Pancreas (tissue), 10 donors: ENCODE results near the gene INSC. TPM values are rescaled to one million over a fixed set of nuclear protein-coding genes. Genes with fewer than 3 reads are reported as not detected.

ENCODE experiments used
- ATAC-seq, 4 donors: fragments of 200-7000 bp; cut with Tn5 transposase; one replicate each; pipeline versions ENCODE4 v1.8.0 to v1.9.1; 2020; ENCODE audit warnings: mild to moderate bottlenecking in 4 of 4, moderate library complexity in 4 of 4
- DNase-seq, 6 donors: peaks; one replicate each; pipeline ENCODE4 v3.0.0-alpha.2; 2020
- FAIRE-seq: peaks from 2 replicates; lab custom pipeline; 2012; peaks lifted over from hg19 to GRCh38; lab: Jason Lieb, UNC
- H3K27ac ChIP-seq, 4 donors: fragments of 200-600 bp; sonication (generic); 1 replicate in 3 of 4; 2 replicates in 1 of 4; pipeline versions ENCODE4 v1.5.0 to v1.8.0; 2020
- H3K27me3 ChIP-seq, 4 donors: fragments of 200-600 bp; one replicate each; pipeline ENCODE4 v1.8.0; 2021
- H3K36me3 ChIP-seq, 3 donors: fragments of 200-600 bp; sonication (generic) in 1 of 3; one replicate each; pipeline versions ENCODE4 v1.5.0 to v1.8.0; 2020 to 2021
- H3K4me1 ChIP-seq, 3 donors: fragments of 200-600 bp; one replicate each; pipeline ENCODE4 v1.8.0; 2021
- H3K4me3 ChIP-seq, 4 donors: fragments of 200-600 bp; sonication (generic) in 2 of 4; one replicate each; pipeline versions ENCODE4 v1.5.0 to v1.8.0; 2020 to 2021
- H3K9me3 ChIP-seq, 4 donors: fragments of 200-600 bp; one replicate each; pipeline ENCODE4 v1.8.0; 2021
- CTCF ChIP-seq, 4 donors: fragments of 200-600 bp; sonication (generic) in 3 of 4; IDR thresholded peaks; one replicate each; pipeline versions ENCODE4 v1.5.0 to v1.8.0; 2021; ENCODE audit warnings: antibody characterized with exemption in 4 of 4
- WGBS, 2 donors: extraction: QIAGEN DNeasy Blood & Tissue Kit; methylation state at CpG; one replicate each; pipeline ENCODE4 v1.1.7; 2013; 5-methylcytosine and 5-hydroxymethylcytosine counted together
- intact Hi-C, 3 donors: fragments of 100-400 bp; cut with DNase I; formaldehyde crosslinking; loops; one replicate each; pipeline versions ENCODE4 v1.11.1 to v1.14.2; 2022
- polyA plus RNA-seq, 2 donors: library from polyadenylated mRNA; stranded (reverse); fragments of 200-250 nt; gene quantifications; one replicate each; pipeline ENCODE4 v1.2.3, GENCODE V29; 2013
- total RNA-seq, 6 donors: library from RNA; stranded (reverse); fragmentation: NEBNext Ultra II Directional in 4 of 6; extraction: Animal tissue kit (Norgen Biotek cat#: 25700) in 4 of 6; gene quantifications; one replicate each; pipeline versions ENCODE4 v1.2.1 to v1.2.4, GENCODE V29; 2021 to 2023
- donor health status: healthy with polysubstance abuse.
- donor health status: DM: no; HTN: no; CAD: no; lungs with moderate emphysema.
- donor health status: DM: no; HTN: no; CAD: no.
- donor health status: control.
- donor health status: control.
- donor health status: Bipolar disorder and iron deficiency.
- donor health status: DM: yes; HTN: yes; CAD: no.
- donor health status: DM: no; HTN: no; CAD: no.
- donor health status: DM: no; HTN: no; CAD: no.
- donor health status: DM: yes; HTN: yes; CAD: no.

Gene INSC
- total and polyA plus RNA-seq, 8 donors, result 0.50 to 1.6 (median 0.57) TPM

- ATAC-seq, result no peak
- Histone ChIP-seq H3K4me1 (peaks cover 0 to 3% (median 0%) of the 10 kb centered on the region in 3 donors), H3K27me3 (no peaks in the 10 kb centered on the region), H3K27ac (no peak overlapping the region), H3K9me3 (no peaks in the 10 kb centered on the region), H3K4me3 (no peak overlapping the region), H3K36me3 (no peaks in the 10 kb centered on the region)
- WGBS, 2 donors, result 87 to 91% methylated on average over 10 of the region's 10 CpGs
- peak in 1 of 6 donors; percentile 32 for DNase-seq
- intact Hi-C loops, result no loop called here
- no peak for FAIRE-seq
- no peak for TF ChIP-seq CTCF (IDR thresholded peaks at IDR 0.05)
Measured at GRCh38 chr11:15149050-15149449, 34.3 kb downstream of the INSC start.

DNA sequence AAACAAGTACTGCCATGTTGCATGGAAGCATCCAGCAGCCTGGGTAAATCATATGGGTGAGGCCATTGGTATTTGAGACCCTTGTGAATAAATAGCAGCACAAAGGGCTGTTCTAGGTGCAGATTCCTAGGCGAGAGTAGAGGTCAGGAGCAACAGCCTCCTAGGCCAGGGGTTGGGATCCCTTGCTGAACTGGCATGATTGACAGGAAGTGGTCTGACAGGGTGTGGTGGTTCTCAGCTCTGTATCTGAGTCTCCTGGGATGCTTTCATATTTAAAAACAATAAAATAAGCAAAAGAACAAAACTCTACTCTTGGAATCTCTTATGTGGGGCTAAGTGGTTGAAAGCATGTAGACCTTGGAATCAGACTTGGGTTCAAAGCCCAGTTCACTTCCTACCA is 35.8 kb downstream of the INSC start:
- intact Hi-C loops, result no loop called here
- FAIRE-seq (no peak), ATAC-seq (no peak)

DNA sequence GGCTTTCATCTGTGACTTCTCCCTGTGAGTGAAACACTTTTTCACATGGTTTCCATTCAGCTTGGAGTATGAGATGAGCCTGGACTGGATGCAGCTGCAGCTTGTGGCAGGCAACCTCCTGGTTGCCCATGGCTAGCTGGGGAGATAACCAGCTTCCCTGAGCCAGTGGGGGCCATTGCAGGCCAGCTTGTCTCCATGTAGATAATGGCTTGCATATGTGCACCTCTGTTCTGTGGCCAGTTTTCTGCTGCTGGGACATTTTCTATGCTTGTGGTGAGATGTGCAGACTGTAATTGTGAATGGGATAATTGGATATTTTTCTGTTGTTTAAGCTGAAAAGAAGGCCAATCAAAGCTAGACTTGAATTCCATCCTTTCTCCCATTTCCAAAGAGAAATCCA is 38.5 kb downstream of the INSC start:
- Histone ChIP-seq H3K27me3 (no peaks in the 10 kb centered on the region), H3K9me3 (no peaks in the 10 kb centered on the region), H3K36me3 (no peaks in the 10 kb centered on the region), H3K4me3 (no peak overlapping the region), H3K27ac (no peak overlapping the region), H3K4me1 (no peaks in the 10 kb centered on the region)
- no peak for DNase-seq
- no peak for TF ChIP-seq CTCF (IDR thresholded peaks at IDR 0.05)
- no peak for ATAC-seq
- intact Hi-C loops, result no loop called here
- FAIRE-seq, result no peak

More for the DNA sequence above, 35.8 kb downstream of the INSC start:
- Histone ChIP-seq H3K27me3 (no peaks in the 10 kb centered on the region), H3K4me3 (no peak overlapping the region), H3K4me1 (peaks cover 0 to 3% (median 0%) of the 10 kb centered on the region in 3 donors), H3K36me3 (no peaks in the 10 kb centered on the region), H3K9me3 (no peaks in the 10 kb centered on the region), H3K27ac (no peak overlapping the region)
- DNase-seq, result no peak
- TF ChIP-seq CTCF (IDR thresholded peaks at IDR 0.05), result no peak
- 77 to 92% methylated on average over 1 of the region's 1 CpG for WGBS, 2 donors

GRCh38 chr11:15157181-15157580 is 42.5 kb downstream of the INSC start:
- intact Hi-C loops, result no loop called here
- TF ChIP-seq CTCF (IDR thresholded peaks at IDR 0.05), result no peak
- WGBS, 2 donors, result 85 to 87% methylated on average over 3 of the region's 3 CpGs
- FAIRE-seq, result no peak
- Histone ChIP-seq H3K4me3 (no peak overlapping the region), H3K27me3 (no peaks in the 10 kb centered on the region), H3K27ac (no peak overlapping the region), H3K36me3 (no peaks in the 10 kb centered on the region), H3K4me1 (no peaks in the 10 kb centered on the region), H3K9me3 (no peaks in the 10 kb centered on the region)
- no peak for DNase-seq
- ATAC-seq, result no peak

GRCh38 chr11:15157606-15158137 is 42.9 kb downstream of the INSC start:
- Histone ChIP-seq H3K9me3 (no peaks in the 10 kb centered on the region), H3K36me3 (no peaks in the 10 kb centered on the region), H3K4me1 (no peaks in the 10 kb centered on the region), H3K27ac (no peak overlapping the region), H3K4me3 (no peak overlapping the region), H3K27me3 (no peaks in the 10 kb centered on the region)
- FAIRE-seq, result no peak
- 83% methylated on average over 6 of the region's 6 CpGs for WGBS, 2 donors
- intact Hi-C loops, result no loop called here
- ATAC-seq, result no peak
- DNase-seq, result no peak
- TF ChIP-seq CTCF (IDR thresholded peaks at IDR 0.05), result no peak
